ENCODE measurements around the gene CIAO3.
A peak's percentile ranks its signal among the peaks of the same experiment; 100 is the strongest.

CIAO3 gene

DNA sequence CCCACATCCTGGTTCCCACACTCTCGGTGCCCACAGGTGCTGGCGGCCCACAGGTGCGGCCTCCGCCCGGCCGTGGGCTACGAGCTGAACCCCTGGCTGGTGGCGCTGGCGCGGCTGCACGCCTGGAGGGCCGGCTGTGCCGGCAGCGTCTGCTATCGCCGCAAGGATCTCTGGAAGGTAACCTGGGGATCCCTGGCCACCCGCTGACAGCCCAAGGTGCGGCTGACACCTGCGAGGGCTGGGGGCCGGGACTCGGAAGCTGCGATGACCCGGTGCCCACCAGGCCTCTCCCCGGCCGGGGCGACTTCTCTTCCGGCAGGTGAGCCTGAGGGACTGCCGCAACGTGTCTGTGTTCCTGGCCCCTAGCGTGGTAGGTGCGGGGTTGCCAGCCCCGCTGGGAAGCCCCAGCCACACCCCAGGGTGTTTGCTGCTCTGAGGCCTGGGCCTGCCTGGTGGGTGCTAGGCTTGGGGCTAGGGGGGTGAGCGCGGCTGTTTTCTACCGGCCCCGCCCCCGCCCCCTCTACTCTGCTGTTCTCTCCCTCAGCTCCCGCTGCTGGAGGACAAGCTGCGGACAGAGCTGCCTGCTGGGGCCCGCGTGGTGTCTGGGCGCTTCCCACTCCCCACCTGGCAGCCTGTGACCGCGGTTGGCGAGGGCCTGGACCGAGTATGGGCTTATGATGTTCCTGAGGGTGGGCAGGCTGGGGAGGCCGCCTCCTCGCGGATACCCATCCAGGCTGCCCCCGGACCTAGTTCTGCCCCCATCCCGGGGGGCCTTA lies 18.8 kb downstream of the CIAO3 start:
- DNase-seq: peak in 1 of 3 experiments; percentile 52

DNA sequence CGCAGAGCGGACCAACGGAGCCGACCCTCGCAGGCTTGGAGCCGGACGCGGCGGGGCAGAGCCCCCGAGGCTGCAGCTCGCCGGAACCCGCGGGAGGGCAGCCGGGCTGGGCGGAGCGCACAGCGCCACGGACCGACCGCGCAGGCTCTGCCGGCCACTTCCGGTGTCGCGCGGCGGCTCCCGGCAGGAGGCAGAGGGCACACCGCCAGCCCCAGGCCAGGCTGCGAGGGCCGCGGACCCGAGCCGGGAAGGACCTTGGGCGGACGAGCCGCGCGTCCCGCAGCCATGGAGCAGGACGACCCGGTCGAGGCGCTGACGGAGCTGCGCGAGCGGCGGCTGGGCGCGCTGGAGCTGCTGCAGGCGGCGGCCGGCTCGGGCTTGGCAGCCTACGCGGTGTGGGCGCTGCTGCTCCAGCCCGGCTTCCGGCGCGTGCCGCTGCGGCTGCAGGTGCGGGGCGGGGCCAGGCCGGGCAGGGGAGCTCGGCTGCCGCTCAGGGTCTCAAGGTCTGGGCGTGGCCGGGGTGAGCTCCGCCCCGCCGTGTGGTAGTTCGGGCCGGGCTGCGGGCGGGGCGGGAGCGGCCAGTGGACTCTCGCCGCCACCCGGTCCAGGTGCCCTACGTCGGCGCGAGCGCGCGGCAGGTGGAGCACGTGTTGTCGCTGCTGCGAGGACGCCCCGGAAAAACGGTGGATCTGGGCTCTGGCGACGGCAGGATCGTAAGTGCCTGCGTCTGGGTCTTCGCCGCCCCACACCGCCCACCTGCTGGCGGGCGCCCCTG lies 19.6 kb downstream of the CIAO3 start, which contains the start of gene ANTKMT:
TSS of gene ANTKMT (plus strand) at position 157 of the 775 bp plus-strand sequence. CDS start at position 286, 129 bp downstream.
- peak; percentile 95 to 97 (median 96) for DNase-seq

DNA sequence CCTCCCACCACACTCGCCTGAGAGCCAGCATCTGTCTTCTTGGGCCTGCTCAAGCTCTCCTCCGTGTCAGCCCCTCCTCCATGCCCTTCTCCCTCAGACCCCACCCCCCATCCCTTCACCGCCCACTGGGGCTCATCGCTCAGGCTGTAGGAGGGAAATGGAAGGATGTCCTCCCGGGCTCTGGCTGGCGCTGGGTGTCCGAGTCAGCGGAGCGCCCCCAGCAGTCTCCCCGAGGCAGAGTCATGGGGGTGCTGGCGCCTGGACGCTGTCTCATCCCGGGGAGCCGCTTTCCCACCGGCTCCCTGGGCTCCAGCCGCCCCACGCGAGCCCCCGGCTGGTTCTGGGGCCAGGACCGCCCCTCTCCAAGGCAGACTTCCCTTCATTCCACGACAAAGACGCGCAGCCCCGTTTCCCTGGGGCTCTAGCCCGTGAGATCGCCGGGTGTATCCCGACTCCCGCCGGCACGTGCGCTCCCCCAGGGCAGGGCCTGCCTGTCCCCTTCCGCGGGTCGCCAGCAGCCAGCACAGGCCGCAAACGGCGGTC lies 20.3 kb downstream of the CIAO3 start:
- peak; percentile 54 to 81 (median 66) for DNase-seq

DNA sequence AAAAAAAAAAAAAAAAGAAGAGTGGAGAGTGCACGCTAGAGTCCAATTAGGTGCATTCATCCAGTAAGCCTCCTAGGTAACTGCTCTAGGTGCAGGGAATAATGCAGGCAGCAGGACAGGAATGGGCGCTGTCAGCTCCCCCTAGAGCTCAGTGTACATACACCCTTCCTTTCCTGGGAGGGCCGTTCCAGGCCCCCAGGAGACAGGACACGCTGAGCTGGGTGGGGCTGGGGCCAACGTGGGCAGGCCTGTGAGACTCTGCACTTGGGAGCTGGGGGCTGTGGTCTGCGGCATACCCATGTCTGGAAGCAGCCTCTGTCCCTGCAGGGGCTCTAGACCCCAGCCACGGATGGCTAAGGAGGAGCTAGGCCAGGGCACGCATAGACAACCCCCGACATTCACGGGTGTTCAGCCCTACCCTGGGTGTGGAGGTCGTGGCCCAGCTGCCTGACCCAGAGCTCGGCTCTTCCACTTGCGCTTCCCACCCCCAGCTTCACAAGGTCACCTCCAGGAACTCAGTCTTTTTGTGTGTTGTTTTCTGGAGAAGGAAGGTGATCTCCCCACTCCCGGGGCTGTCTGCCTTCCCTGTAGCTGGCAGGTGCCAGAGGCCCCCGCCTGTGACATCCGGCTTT lies 20.9 kb downstream of the CIAO3 start:
- peak in 2 of 3 experiments; percentile 47 to 69 for DNase-seq

DNA sequence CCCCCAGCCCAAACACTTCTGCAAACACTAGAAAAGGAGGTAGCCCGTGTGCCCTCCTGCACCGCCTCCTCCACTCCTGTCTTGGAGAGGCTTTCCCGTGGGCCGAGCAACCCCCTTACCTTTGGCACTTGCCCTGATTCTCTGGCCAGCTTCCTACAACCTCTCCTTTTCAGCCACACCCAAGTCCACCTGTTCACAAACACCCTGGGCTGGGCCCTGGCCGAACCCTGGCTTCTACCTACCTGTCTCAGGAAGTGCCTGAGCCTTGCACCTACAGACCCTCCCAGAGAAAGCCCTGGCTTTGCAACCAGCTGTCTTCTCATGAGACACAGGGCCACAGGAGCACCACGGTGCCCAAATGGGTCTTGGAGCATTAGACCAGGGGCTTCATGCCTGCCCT lies 21.9 kb downstream of the CIAO3 start:
- DNase-seq: no peak

DNA sequence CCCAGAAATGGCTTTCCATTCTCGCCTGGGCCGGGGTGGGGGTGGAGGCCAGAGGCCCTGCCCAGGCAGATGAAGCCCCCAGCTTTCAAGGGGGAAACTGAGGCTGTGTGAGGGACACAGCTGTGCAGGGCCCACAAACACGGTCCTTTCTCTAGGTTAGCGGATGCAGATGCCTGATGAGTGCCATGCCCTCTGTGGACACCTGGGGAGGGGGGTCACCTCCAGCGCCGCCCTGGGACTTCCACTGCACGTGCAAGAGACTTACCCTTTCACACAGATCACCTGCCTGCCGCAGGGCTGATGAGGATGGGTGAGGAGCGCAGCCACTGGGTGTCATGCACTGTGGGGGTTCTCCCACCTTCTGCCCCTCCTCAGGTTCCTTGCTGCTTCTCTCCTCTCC lies 22.4 kb downstream of the CIAO3 start:
- DNase-seq: no peak

DNA sequence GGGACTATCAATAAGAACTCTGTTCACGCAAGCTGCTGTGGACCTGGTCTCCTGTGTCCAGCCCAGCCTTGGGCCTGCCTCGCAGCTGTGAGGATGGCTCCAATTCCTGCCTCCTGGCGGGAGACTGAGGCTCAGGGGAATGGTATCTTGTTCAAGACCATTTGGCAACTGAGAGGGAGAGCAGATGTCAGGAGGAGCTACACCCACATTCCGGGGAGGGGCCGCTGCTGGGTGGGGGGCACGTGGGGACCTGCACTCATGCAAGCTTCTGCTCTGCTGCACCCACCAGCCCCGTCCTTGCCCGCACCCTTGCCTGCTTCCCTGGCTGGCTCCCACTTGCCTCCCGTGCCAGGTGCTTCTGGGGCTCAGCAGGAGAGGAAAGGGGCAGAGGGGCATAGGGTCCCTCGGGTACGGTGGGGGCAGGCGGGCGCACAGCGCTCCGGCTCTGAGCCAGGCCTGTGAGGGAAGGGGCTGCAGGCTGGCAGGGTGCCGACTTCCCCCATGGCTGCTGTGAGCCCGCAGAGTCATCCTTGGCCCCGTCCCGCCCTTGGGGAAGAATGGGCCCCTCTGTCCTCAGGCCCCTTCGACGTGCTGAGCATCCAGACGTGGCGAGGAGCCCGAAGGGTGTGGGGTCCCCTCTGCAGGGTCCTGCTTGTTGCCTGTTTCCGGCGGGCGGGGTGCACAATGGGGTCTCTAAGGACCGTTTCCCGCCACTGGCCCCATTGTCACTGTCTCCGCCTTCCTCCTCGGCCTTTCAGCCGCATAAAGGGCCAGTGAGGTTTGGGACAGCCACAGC lies 23.1 kb downstream of the CIAO3 start:
- no peak for DNase-seq

DNA sequence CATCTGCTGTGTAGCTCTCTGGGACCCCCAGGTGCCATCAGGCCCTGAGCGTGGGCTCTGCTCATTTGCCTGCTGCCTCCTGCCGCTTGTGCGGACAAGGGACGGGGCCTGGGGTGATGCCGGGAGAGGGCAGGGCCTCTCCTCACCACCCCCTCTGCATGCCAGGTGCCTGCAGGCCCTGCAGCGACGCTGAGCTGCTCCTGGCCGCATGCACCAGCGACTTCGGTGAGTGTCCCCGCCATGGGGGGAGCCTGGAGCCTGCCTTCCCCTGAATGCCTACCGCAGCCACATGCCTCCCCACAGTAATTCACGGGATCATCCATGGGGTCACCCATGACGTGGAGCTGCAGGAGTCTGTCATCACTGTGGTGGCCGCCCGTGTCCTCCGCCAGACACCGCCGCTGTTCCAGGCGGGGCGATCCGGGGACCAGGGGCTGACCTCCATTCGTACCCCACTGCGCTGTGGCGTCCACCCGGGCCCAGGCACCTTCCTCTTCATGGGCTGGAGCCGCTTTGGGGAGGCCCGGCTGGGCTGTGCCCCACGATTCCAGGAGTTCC lies 23.9 kb downstream of the CIAO3 start:
- DNase-seq: no peak

DNA sequence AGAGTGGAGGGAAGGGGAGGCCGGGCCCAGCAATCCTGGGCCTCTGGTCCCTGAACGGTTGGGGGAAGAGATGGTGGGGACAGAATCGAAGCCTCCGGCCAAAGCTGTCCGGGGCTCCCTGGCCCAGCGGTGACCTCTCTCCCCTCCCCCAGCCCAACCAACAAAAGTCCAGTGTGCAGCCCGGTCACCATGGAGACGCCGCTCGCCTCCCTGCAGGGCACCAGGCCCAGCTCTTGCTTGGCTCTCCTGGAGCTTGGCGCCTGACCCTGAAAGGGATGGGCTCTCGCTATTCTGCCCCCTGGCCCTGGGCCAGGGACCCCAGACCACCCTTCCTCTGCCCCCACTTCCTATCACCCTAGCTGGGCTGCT lies 24.6 kb downstream of the CIAO3 start:
- DNase-seq: peak in 2 of 3 experiments; percentile 66 to 84

DNA sequence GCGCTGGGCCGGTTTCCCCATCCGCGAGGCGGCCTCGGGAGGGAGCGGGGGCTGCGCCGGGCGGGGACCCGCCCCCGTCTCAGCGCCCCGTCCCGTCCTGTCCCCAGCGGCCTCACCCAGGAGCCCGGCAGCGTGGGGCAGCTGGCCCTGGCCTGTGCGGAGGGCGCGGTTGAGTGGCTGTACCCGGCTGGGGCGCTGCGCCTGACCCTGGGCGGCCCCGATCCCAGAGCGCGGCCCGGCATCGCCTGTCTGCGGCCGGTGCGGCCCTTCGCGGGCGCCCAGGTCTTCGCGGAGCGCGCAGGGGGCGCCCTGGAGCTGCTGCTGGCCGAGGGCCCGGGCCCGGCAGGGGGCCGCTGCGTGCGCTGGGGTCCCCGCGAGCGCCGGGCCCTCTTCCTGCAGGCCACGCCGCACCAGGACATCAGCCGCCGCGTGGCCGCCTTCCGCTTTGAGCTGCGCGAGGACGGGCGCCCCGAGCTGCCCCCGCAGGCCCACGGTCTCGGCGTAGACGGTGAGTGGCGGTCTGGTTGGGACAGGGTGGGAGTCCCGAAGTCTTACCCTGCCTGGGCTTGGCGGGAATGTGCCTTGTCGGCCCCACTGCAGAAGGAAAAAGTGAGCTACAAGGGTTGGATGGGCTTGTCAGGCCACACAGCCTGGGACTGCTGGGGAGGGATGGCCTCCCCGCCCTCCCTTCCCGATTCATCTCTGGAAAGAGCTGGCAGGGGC lies 25.2 kb downstream of the CIAO3 start:
- DNase-seq: peak in 2 of 3 experiments; percentile 66 to 69

DNA sequence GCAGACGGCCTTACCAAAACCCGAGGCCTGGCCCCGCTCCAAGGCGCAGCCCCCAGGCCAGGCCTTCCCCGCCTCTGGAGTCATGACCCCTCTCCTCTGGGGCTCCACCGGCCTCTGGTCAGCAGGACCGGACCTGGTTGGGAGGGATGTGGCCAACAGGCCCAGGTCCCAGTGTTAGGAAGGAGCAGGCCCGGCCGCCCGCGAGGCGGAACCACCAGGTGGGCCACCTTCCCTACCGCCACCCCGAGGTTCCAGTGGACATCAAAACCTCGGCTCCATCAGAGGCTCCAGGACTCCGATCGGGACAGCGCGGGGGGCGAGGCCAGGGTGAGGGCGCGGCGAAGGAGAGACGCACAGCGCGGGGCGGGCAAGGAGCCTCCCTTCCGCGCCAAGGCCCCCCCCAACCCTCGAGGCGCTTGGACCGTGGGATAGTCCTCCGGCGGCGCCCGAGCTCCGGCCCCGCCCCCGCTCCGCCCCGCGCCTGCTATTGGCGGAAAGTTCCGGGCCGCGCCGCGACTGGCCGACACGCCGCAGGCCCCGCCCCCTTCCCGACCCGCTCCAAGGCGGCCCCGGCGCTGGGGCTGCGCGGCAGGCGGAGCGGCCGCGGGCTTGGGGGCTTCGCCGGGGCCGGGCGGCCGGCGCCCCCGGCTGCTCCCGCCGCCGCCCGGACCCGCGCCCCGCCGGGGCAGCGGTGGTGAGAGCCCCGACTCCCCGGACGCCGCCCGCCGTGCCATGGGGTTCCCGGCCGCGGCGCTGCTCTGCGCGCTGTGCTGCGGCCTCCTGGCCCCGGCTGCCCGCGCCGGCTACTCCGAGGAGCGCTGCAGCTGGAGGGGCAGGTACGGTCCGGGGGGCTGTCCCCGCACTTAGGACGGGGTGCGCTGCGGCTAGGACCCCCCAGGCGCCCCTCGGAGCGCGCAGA lies 26.0 kb downstream of the CIAO3 start, which contains the start of gene METRN:
TSS of gene METRN (plus strand) at position 561 of the 919 bp plus-strand sequence. CDS start at position 733, 172 bp downstream.
- peak; percentile 83 to 91 (median 87) for DNase-seq

DNA sequence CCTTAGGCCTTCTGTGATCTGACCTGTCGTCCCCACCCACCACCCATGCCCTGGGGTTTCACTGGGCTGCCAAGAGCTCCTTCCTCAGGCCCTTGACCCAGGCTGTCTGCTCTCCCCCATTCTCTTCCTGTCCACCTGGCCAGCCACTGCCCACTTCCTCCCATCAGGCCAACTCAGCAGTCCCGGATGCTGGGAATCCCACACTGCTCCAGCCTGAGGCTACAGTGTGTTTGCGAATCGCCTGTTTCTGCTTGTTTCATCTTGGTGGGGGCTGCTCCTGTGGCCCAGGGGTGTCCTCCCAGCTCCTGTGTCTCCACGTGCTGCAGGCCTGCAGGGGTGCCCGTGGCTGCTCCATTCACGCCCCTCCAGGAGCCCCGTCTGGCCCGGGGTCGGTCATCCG lies 26.7 kb downstream of the CIAO3 start:
- no peak for DNase-seq

DNA sequence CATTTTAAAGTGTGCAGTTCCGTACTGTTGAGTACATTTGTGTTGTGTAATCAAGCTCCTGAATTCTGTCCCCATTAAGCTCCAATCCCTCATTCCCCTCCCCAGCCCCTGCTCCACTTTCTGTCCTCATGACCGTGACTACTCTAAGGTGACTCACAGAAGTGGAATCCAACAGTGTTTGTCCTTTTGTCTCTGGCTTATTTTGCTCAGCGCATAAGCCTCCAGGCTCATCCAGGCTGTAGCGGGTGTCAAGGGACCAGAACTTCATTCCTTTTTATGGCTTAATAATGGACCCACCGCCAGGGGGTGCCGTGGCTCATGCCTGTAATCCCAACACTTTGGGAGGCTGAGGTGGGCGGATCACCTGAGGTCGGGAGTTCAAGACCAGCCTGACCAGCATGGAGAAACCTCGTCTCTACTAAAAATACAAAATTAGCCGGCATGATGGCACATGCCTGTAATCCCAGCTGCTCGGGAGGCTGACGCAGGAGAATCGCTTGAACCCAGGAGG lies 28.0 kb downstream of the CIAO3 start:
- DNase-seq: peak; percentile 11 to 53 (median 50)

DNA sequence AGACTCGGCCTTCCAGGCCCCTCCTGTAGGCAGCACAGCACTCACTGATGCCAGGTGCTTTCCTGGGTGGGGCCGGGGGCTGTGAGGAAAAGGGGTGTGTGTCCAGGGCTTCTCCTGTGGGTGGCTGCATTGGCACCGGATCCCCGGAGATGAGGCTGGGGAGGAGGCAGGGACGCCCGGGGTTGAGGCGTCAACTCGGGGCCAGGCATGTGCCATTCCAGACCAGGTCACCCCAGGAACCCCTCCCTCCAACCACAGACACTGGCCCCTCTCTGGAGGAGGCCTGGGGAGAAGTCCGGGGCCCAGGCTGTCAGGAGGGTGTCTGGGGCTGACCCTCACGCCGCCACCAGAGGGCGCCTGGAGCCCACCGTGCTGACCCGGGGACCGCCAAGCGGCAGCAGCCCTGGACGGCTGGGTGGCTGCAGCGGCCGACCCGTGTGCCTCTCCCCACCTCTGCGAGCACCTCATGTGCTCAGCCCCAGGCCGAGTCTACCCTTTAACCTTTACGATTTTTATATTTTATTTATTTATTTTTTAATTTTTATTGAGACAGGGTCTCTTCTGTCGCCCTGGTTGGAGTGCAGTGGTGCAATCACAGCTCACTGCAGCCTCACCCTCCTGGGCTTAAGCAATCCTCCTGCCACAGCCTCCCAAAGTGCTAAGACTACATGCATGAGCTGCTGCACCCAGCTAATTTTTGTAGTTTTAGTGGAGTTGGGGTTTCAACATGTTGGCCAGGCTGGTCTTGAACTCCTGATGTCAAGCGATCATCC lies 29.1 kb downstream of the CIAO3 start:
- DNase-seq: peak; percentile 65 to 77 (median 72)

DNA sequence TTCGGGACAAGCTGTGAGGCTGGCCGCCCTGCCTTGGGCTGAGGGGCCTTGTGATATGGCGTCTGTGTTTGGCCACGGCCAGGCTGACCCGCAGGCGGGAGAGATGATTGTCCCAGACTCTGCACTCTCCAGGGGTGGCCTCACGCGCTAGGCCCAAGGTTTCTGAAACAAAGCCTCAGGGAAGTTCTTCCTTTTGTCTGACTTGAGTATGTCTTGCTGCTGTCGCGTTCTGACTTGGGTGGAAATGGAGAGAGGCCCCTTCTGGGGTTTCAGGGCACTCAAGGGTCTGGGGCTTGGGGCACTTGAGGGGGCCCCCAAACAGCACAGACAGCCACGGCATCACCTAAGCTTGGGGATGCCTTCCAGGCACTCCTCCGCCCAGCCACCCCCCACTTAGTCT lies 29.7 kb downstream of the CIAO3 start:
- no peak for DNase-seq

DNA sequence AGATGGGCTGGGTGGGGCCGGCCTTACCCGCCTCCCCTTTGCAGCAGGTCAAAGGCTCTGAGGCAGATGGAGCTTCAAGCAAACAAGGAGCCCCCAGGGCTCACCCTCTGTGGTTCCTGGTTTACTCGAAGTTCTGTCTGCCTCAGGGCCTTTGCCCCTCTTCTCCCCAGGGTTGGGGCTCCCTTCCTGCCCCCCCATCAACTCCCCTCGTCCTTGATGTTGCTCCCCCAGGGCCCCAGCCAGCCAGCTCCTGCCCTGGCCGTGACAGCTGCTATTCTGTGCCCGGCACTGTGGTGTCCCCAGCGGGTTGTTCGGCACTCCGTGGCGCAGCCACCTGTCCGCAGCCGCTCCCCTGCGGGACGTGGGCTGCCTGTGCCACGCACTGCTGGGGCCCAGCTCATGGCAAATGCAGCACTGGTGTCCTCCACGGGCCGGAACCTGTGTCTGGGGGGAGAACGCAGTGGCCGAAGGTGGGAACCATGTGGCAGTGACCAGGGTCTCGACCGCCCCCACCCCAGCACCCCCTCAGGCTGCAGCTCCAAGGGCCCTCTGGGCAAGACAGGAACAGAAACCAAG lies 30.2 kb downstream of the CIAO3 start:
- DNase-seq: peak in 1 of 3 experiments; percentile 70

DNA sequence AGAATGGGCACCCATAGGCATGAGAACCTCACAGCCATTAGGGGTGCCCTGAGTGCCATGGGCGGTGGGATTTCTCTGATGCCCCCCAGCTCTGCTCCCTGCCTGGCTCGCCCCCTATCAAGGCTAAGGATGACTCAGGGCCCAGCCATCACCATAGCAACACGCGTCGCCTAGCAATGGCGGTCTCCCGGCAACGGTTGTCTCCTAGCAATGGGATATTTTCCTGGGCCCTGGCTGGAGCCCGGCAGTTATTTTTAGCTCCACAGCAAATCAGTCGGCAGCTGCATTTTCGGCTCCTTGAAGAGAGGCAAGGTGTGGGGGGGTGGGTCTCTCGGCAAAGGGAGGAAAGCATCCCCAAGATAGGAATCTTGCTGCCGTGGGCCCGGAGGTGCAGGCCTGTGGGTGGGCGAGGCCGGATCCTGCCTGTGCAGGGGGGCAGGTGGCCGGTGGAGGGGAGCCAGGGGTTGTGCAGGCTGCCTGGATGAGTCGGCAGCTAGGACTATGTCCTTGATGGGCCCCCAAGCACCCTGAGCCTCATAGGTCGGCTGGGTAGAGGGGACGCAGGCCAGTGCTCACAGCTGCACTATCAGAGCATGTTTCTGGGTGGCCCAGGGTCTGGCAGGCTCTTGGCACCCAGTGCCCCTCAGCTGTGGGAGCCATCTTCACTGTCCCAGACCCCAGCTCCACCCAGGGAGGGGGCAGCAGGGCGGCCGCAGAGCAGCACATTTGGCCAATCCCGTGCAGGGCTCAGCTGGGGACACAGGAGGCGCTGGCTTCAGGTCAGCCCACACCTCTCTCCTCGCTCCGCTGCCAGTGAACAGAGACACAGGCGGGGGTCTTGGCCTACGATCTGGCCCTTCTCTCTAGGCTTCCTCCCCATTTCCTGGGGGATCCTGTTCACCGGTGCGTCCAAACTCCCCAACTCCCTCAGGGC lies 31.0 kb downstream of the CIAO3 start:
- DNase-seq: peak; percentile 95 to 99 (median 98)

Measured in NCI-H1417 (cell line).